Dedifferentiated amniotic fluid mesenchymal stem cell (primary cell): ENCODE measurements around the gene TTC17.
"Not testable (repeated sequence)": the region's sequence is repeated elsewhere in the genome, so short reads cannot be mapped to it uniquely, and the experiment has no call there.

Experiments
- DNase-seq: peaks from one replicate; pipeline ENCODE4 v3.0.0-alpha.2; 2016; ENCODE audit errors: extremely low spot score

TTC17 gene

DNA sequence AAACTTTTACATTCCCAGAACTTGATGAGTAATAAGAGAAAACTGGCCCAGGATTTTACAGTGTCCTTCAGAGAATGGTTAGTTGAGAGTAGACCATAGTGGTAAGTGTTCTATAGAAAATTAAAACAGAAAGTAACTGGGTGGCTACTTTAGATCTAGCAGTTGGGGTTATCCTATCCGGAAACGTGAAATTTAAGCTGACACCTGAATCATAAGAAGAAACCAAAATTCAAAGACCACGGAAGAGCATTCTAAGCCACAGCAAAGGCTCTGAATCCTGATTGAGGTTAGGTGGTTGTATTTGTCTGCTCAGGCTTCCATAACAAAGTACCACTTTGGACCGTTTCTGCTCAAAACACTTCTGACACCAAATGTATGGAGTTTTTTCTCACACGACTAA lies 34.0 kb downstream of the TTC17 start:
- no peak for DNase-seq

DNA sequence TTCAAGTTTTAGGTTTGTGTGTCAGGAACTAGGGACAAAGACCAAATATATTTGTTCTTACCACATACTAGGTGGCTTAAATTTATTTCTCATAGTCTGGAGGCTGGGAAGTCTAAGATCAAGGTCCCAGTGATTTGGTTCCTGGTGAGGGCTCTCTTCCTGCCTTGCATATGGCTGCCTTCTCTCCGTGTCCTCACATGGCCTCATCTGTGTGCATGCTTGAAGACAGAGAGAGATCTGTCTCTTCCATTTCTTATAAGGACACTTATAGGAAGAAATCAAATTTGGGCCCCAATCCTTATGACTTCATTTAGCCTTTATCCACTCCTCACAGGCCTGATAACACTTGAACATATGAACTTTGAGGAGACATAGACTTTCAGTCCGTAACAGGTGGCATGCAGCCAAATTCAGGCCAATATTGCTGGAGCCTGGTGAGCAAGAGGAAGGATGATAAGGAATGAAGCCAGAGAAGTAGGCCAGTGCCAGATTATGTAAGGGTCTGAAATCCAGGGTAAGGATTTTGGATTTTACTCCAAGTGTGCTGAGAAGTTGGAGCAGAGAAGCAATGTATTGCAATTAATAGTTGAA lies 35.1 kb downstream of the TTC17 start:
- no peak for DNase-seq

DNA sequence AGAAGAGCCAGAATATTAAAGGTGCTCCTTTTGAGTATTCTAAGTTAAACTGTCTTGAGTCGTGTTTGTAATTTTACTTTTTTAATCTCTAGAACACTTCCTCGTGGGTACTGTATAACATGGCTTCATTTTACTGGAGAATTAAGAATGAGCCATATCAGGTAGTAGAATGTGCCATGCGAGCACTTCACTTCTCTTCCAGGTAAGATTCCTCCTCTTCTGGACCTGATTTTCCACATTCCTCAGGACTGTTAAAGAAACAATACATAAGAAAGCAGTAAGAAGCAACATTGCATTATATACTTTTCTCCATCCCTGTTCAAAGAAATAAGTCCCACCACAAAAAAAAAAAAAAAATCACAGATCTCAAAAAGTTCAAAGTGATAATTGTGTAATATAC lies 37.9 kb downstream of the TTC17 start:
- no peak for DNase-seq

DNA sequence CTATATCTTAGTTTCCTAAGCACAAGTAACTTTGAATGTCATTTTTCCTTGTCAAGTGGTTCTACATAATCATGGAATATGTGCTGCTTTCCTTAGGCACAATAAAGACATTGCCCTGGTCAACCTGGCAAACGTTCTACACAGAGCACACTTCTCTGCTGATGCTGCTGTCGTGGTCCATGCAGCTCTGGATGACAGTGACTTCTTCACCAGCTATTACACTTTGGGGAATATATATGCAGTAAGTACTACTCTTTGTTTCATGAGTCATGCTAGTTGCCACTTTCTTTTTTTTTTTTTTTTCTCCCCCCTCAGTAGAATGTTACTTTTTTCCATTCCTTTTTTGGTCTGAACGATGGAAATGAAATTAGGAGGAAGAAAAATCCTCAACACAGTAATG lies 38.5 kb downstream of the TTC17 start:
- DNase-seq: no peak

DNA sequence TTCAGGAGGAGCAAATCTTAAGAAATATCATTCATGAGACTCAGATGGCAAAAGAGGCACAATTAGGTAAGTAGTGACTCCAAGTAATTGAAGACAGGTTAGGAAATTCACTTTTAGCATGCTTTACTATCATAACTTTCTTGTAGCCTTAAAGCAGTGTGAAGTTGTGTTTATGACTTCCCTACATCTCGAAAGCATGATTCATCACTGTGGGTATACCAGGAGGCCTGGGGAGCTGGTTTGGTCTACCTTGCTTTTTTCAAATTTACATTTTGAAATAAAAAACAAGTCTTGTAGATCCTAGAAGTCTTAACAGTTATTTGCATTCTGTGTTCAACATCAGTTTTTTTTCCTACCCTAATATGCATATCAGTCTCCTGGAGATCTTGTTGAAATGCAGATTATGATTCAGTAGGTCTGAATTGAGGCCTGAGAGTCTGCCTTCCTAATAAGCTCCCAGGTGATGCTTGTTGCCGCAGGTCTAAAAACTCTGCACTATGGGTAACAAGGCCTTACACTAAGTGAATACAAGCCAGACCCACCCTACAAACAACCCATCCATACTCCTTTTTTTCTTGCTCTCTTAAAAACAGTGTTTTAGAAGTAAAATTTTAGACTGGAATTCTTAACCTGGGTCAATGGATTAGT lies 41.4 kb downstream of the TTC17 start:
- DNase-seq: no peak

DNA sequence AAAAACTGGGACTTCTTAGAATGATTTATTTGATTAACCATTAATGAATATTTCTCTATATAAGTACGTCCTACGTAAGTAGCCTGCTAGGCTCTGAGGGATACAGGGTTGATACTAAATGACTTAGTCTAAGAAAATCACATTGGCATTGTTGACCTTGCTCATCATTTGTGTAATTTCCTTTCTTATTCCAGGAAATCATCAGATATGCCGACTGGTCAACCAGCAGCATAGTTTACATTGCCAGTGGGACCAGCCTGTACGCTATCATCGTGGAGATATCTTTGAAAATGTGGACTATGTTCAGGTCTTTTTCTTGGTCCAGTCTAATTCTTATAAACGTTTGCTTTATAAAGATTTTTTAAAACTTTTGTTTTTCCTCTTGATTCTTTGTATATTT lies 42.5 kb downstream of the TTC17 start:
- DNase-seq: no peak

DNA sequence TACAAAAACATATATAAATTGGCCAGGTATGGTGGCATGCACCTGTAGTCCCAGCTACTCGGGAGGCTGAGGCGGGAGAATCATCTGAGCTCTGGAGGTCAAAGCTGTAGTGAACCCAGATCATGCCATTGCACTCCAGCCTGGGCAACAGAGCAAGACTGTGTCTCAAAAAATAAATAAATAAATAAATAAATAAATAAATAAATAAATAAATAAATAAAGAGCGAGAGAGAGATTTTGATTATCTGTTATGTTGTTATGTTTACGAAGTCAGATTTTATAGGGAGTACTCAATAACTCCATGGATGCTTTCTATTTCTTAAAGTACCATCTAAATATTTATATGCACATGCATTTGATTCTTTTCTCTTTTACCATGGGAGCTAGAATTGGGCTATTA lies 43.1 kb downstream of the TTC17 start:
- not testable (repeated sequence) for DNase-seq

DNA sequence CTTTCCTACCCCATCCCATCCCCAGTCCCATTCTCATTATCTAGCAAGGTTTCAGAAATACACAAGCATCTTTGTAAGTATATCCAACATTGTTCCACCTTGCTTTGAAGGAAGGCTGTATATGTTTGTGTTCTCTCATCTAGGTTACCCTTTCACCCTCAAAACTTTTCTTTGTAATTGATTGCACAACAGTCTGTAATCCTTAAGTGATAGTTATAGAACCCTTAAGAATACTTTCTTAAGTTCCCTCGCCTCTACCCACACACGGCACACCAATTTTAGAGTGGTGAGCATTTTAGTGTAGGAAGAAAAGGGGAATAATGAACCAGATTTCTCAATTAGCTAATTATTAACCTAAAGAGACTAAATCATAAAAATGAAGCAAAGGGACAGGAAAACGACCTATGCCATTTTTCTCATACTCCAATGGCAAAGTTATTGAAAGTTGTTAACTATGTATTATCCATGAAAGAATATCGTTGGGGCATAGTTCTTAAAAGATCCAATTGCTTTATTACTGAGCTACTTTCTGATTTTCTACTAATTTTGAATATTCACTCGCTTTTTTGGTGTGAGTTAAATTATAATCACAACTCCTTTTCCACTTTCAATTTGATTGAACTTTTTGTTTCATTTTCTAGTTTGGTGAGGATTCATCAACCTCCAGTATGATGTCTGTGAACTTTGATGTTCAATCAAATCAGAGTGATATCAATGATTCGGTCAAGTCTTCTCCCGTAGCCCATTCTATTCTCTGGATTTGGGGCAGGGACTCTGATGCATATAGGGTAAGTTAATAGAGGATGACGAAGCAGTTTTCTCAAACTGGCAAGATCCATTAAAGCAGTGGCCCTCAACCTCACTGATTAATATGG lies 44.9 kb downstream of the TTC17 start:
- no peak for DNase-seq

DNA sequence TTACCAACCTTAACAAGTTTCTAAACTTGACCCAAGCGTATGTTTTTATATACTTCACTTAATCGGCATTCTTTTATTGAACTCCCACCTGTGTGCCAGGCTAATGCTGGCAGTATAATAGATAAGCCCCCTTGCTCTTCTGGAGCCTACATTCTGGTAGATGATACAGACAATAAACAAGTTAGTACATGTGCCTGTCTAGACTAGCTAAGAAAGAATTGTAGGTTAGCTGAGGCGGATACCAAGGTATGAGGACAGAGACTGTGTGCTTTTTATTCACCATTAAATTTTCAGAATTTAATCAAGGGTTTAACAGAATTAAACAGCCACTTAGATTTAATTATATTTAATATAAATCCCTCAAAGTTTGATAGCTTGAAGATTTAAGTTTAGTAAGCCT lies 45.7 kb downstream of the TTC17 start:
- no peak for DNase-seq

DNA sequence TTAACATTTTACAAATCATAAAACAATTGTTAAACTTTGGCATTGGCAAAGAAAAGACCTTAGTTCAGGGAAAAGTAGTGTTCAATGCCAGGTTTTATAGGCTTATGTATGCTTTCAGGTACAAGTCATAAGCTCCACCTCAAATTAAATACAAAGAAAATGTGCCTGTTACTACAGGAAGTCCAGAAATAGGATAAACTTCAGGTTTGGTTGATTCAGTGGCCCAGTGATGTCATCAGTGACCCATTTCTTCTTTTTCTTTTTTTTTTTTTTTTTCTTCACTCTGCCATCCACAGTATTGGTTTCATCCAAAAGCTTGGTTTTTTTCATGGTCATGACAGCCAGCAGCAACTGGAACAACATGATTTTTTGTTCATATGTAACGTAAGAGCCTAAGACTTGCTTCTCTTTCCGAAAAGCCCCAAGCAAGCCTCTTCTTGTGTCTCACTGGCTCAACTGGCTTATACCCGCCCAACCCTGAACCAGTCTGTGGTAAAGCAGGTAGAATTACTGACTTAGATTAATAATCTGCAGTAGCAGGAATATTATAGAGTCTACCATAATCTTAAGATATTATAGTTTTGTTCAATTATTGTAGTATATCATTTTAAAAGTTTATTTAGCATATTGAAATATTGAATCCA lies 46.2 kb downstream of the TTC17 start:
- no peak for DNase-seq

DNA sequence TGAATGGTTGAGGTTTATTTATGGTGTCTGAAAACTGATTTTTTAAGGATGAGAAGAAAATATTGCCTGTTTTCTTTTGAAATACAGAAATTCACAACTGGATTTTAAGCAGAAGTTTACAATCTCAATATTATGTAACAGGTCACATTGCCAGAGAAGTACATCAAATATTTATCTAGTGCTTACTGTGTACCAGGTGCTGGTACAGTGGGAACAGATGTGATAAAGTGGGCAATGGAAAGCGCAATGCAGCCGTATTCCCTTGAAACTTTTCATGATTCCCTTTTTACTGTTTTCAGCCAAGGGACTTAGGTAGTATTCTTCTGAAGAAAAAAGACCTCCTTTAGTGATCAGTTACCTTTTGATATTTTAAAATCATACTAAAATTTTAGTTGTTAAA lies 49.6 kb downstream of the TTC17 start:
- DNase-seq: no peak

DNA sequence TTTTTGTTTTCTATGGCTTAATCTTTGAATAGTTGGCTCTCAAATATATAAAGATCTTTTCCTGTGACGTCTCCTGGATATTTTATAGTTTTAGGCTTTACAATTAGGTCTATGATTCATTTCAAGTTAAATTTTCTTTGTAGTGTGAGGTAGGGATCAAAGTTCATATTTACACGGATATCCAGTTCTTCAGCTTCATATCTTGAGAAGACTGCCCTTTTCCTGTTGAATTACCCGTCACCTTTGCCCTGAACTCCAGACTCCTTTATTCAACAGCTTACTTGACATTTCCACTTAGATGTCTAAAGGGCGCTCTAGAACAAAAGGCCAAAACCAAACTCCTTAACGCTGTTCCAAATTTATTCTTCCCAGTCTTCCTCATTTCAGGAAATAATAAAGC lies 51.7 kb downstream of the TTC17 start:
- no peak for DNase-seq

DNA sequence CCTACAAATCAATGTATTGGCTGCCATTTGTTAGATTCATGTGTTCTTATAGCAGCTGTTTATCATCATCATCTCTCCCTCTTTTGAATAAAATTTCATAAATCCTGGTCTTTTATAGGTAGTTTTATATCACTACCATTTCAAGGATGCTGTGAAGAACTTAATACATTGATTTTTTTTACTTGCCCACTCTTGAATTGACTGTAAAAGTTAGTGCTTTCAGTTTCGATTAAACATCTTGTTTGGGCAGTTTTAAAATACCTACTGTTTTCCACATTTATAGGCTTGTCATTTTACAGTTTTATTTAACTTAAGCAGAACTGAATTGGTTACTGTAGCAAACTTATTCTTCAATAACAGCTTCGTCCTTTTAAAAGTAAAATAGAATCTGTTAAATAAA lies 59.5 kb downstream of the TTC17 start:
- DNase-seq: no peak

DNA sequence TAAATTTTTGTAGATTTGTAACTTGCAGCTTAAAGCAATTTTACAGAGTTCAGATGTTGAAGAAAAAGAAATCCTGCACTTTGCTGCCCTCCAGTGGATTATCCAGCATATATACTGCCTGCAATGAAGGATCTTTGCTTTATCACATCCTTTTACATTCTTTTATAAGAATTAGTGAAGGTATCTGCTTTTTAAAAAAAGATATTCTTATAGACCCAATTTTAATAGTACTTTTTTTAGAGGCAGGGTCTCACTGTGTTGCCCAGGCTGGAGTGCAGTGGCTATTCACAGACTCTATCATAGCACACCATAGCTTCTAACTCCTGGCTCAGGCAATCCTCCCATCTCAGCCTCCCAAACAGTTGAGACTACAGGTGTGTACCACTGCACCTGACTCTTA lies 60.7 kb downstream of the TTC17 start:
- peak; percentile 31 for DNase-seq

DNA sequence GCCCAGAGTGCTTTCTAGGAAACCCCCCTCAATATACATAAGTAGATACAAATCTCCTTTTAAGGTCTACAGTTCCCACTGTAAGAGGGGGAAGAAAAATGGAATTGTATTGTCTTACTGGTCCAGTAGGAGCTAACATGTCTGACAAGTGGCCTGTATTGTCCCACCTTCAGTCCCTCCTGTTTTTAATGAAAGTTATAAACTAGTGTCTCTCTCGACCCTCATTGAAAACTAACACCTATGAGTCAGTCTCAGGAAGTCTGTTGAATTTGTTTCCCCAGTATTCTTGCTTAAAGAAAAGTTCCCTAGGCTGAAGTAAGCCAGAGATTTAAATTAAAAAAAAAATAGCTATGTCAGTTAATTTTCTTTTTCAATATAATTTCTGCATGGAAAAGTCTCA lies 69.3 kb downstream of the TTC17 start:
- no peak for DNase-seq

DNA sequence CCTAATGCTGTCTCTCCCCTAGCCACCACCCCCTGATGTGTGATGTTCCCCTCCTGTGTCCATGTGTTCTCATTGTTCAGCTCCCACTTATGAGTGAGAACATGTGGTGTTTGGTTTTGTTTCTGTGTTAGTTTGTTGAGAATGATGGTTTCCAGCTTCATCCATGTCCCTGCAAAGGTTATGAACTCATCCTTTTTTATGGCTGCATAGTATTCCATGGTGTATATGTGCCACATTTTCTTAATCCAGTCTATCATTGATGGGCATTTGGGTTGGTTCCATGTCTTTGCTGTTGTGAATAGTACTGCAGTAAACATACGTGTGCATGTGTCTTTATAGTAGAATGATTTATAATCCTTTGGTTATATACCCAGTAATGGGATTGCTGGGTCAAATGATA lies 72.2 kb downstream of the TTC17 start:
- not testable (repeated sequence) for DNase-seq

DNA sequence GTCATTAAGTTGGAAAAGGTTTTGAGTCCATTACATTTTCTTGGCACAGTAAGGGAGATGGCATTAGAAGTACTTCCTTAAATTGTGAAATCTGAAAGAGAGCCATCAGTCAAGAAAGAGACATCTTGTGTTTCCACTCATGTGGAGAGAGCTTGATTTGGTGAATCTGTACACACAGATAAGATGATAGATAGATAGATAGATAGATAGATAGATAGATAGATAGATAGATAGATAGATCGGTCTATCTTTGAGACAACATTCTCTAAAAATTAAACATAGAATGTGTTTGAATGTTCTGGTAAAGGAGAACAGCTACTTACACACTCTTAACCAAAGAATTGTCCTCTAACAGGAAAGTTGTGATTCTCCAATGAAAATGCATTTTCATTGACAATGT lies 76.2 kb downstream of the TTC17 start:
- DNase-seq: no peak

DNA sequence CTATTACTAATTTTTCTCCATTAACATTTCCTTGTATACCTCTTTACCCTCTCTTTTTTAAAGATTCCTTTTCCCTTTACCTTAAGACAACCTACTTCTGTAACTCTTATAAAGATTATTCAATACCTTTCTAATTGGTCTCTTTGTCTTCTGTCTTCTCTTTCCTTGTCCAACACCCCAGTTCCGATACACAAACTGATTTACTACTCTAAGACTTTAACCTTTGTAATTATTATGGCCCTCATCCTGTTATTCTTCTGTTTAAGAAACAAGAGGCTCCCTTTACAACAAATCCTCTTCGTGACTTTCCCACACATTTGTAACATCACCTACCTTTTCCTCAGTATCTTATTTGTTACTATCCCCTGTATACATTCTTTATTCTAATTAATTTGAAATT lies 81.8 kb downstream of the TTC17 start:
- DNase-seq: no peak

DNA sequence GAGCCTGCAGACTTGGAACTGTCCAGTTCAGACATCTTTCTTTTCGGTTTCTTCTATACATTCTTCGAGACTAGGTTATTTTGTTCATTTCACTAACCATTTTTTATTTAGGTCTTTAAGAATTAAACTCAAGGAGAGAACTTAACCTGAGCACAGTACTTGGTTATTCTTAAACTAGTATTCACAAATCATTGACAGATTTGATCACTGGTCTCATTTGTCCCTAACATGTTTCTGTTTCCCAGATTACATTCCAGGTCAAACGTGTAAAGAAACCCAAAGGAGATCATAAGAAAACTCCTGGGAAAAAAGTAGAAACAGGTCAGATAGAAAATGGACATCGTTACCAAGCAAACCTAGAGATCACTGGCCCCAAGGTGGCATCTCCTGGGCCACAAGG lies 85.1 kb downstream of the TTC17 start:
- no peak for DNase-seq

DNA sequence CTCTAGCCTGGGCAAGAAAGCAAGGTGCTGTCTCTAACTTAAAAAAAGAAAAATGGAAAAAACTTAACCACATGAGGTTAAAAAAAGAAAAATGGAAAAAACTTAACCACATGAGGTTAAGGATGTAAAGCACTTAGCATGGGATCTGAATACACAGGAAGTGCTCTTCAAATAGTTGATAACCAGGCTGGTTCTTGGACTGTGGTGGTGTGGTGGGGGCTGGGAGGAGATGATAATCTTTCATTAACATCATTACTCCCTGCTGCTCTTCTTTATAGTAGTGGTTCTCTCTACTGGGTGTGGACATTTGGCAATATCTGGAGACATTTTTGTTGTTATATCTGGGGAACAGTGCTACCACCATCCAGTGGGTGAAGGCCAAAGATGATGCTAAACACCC lies 88.4 kb downstream of the TTC17 start:
- DNase-seq: no peak

DNA sequence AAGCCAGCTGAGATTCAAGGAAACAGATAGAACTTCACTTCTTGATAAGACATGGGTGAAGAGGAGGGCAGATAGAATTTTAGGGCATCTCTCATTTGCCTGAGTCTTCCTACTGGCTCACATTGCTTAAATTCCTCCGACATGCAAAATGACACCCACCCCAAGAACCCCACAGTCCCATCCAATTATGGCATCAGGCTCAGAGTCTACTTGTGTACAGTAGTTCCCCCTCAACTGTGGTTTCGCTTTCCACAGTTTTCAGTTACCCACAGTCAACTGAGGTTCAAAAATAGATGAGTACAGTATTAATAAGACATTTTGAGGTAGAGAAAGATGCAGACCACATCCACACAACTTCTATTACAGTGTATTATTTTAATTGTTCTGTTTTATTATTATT lies 99.8 kb downstream of the TTC17 start:
- no peak for DNase-seq

DNA sequence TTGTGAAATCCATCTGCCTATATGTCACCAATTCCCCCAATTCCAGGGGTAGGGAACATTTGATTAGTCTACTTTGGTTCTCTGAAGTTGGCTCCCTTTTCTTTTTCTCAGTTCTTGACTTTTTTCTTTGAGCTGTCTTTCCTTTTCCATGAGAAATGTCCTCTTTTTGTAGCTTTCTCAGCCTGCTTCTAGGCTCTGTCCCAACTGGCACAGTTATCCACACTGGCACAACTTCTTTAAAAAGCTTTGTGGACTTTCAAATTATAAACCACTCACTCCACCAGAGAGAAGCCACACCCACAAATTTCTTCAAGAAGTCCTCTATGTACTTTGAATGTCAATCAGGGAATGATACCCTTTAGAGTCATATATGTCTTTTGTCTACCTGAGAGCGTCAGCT lies 100.5 kb downstream of the TTC17 start:
- no peak for DNase-seq

DNA sequence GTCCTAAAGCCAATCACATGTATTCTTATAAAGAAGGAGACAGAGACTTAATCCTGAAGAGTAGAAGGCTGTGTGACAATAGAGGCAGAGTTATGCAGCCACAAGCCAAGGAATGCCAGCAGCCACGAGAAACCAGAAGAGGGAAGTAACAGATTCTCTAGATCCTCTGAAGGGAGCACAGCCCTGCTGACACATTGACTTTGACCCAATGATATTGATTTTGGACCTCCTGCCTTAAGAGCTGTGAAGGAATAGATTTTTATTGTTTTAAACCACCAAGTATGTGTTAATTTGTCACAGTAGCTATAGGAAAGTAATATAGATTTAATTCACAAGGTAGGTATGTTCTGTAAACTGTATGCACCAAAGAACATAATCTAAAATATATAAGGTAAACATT lies 103.6 kb downstream of the TTC17 start:
- DNase-seq: no peak
